ENCODE data around the gene TPRG1.

TPRG1 gene

DNA sequence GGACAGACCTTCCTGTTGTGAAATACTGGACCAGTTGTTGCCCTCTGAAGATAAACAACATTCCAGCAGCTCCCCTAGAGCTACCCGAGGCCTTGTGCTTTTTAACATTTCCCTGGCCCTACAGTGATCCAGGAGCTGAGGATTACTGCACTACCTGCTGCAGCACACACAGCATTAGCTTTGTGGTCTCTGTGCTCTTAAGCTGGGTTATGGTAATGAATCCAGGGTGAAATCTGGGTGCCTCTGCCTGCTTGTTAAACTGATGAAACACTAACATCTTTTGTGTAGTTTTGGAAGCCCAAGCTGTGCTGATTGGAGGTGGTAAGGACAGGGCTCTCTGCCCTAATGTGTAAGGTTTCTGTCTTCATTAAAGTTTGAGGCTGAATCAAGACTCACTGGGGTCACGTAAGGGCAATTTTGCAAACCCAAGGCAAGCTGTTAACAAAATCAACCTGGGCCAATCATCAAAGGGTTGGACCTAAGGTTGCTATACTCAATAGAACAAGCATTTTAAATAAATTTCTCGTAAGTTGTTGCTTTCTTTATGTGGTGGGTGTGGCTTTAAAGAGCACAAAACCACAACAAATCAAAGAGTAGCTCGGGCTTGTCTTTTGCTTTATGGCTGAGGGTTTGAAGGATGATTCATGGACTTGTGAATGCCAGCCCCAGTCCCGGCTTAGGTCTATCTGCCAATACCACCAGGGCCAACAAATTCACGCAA lies 183.9 kb downstream of the TPRG1 start:
- no peak for DNase-seq (ENCODE audit: low read depth)

DNA sequence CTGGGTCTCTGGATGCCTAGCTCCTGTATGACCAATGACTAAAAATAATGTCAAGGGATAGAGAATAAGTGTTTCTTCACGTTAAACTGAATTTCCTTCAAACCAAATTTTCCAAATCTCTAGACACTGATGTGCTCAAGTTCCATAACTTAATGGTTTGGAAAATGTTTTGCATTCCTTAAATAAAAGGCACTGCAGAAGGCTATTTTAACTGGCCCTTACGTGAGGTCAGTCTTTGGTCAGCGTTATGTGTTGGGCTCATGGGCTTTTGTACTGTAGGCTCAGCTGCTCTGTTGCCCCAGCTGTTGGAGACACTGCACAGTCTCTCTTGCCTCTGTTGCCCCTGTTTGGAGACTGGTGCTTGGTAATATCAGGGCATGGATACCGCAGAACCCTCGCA lies 188.5 kb downstream of the TPRG1 start:
- DNase-seq (ENCODE audit: low read depth), result no peak

GRCh38 chr3:189361103-189361835 lies 189.5 kb downstream of the TPRG1 start:
- DNase-seq (ENCODE audit: low read depth), result no peak

DNA sequence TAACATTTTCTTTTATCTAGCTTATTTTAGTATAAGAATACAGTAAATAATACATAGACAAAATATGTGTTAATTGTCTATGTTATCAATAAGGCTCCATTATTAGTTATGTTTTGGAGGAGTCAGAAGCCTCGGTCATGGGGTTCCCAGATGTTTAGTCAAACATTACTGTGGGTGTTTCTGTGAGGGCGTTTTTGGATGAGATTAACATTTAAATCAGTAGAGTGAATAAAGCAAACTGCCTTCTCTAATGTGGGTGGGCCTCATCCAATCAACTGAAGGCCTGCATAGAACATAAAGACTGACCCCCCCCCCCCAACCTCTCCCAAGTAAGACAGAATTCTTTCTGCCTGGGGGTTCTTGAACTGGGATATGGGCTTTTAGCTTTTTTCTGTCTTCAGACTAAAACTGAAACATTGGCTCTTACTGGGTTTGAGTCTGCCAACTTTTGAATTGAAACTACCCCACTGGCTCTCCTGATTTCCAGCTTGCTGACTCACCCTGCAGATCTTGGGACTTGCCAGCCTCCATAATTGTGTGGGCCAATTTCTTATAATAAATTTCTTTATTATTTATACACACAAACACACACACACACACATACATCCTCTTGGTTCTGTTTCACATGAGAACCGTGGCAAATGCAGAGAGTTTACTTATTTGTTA lies 192.0 kb downstream of the TPRG1 start:
- no peak for DNase-seq (ENCODE audit: low read depth)

DNA sequence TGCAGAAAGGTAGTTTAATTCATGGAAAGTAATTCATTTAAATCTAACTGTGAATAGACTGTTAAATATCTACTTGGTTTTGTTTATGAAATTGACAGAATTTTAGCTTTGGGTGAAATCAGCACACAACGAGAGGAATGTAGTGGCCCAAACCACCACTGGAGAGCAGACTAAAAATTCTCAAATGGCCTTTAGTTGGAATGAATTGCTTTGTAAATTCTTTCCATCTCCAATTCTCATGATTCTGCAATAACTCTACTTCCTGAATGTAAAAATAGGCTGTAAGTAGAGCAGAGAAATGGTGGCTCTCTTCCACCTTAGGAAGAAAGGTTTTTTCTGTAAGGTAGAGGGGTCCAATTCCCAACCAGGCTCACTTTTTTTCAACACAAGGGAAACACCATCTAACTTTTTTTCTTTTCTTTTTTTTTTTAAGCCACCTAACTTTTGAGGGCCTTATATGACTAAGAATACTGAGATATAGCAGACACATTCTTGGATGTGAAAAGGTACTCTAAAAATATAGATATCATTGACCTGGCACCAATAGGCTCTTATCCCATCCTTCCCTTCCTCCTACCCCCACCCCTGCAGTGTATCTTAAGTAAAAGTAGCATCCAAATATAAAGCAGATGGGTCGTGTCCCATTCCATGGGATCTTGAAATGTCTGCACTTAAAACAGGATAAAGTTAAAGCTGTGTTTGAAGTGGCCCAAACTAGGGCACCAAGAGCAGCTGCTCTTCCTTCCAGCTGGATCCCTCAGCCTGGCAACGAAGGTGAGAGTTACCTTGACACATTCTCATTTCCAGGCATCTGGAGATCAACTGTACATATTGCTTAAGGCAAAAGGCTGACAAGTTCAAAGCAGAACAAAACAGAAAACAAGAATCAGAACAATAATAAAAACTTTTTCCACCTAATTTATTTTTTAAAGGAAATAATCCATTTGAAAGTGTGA lies 194.1 kb downstream of the TPRG1 start:
- DNase-seq (ENCODE audit: low read depth), result no peak

DNA sequence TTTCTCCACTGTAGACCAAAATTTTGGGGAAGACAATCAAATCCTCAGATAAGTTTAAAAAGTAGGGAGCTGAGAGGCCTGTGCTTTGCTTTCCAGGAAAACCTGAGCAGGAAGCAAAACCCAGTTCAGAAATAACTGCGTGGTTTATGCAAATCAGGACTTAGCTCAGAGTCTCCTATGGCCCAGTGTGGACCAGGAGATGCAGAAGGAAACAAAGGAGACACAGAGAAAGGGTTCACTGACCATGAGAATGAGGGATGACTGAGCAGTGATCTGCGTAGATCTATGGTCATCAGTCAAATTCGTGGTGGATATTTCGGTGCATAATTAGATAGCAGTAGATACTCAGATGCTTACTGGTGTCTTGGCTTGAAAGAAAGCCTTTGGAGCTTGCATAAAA lies 196.6 kb downstream of the TPRG1 start:
- no peak for DNase-seq (ENCODE audit: low read depth)

DNA sequence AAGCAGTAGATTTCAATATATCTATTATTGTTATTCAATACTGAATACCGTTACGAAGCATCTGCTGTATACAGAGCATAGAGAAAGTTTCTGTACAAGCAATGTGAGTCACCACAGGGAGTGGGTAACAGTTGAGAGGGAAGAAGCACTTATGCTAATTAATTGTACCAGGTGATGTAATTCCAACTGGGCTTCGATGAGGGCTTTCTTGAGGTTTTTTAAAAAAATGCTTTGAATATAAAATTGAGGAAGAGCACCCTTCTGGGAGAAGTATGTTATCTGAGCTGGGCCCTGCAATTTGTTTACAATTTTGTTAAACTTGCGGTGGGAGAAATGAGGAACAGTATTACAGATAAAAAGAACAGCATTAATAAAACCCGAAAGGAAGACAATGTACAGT lies 197.9 kb downstream of the TPRG1 start:
- DNase-seq (ENCODE audit: low read depth), result no peak

DNA sequence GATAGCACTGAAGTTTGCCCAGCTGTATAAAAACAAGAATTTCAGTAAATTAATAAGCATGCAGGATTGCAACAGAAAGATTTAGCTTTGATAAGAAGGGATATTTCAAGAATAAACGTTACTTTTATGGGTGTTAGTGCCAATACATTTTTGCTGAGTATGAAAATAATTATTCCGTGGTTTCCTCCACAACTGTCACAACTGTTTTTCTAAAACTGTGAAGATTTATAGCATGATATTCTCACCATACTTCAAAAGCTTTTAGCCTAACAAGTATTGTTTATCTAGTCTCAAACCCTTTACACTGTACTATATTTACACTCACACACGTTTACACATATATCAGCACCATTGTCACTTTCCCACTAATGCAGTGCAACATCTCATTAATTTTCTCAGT lies 200.5 kb downstream of the TPRG1 start:
- no peak for DNase-seq (ENCODE audit: low read depth)

All from CMK (cell line).